ENCODE results near the gene CLEC4C. TPM values are rescaled to one million over a fixed set of nuclear protein-coding genes. Genes with fewer than 3 reads are reported as not detected.

The CLEC4C gene
- total RNA-seq, 2 donors from 2014 or later = not detected

GRCh38 chr12:7782055-7782454 lies 34.9 kb upstream of the CLEC4C start:
- no peaks in the 10 kb centered on the region for H3K4me1 ChIP-seq (ENCODE audit: control insufficient read depth, insufficient read depth, low read length)
- Mint-ChIP-seq H3K27ac (no peak overlapping the region), H3K36me3 (ENCODE audit: low read depth) (no peaks in the 10 kb centered on the region), H3K4me1 (peaks cover 19% of the 10 kb centered on the region), H3K9me3 (no peaks in the 10 kb centered on the region), H3K27me3 (ENCODE audit: insufficient read depth) (no peaks in the 10 kb centered on the region), H3K4me3 (no peak overlapping the region)
- H3K9me3 ChIP-seq (ENCODE audit: control insufficient read depth, low read length) = no peaks in the 10 kb centered on the region
- no peak overlapping the region for H3K4me3 ChIP-seq (ENCODE audit: low read length)
- H3K27ac ChIP-seq (ENCODE audit: low read depth, low read length) = no peak overlapping the region
- no peak for DNase-seq
- no peaks in the 10 kb centered on the region for H3K36me3 ChIP-seq (ENCODE audit: control insufficient read depth, insufficient read depth, low read length)
- H3K9ac ChIP-seq (ENCODE audit: extremely low read depth, low read length, poor library complexity, severe bottlenecking) = no peak overlapping the region
- TF ChIP-seq CTCF (conservative IDR thresholded peaks at IDR 0.05) = no peak
- 93 to 96% methylated on average over 3 to 6 of the region's 6 CpGs for WGBS, 2 experiments (ENCODE audit: insufficient coverage in 1 of 2, insufficient read length in 1 of 2)
- no peaks in the 10 kb centered on the region for H3K27me3 ChIP-seq (ENCODE audit: control insufficient read depth, insufficient read depth, low read length, poor library complexity, severe bottlenecking)

GRCh38 chr12:7781274-7781673 lies 34.1 kb upstream of the CLEC4C start:
- H3K9me3 ChIP-seq (ENCODE audit: control insufficient read depth, low read length) = no peaks in the 10 kb centered on the region
- WGBS, 2 experiments (ENCODE audit: insufficient coverage in 1 of 2, insufficient read length in 1 of 2) = 55 to 78% methylated on average over 1 to 3 of the region's 3 CpGs
- H3K4me3 ChIP-seq (ENCODE audit: low read length) = no peak overlapping the region
- Mint-ChIP-seq H3K36me3 (ENCODE audit: low read depth) (no peaks in the 10 kb centered on the region), H3K27ac (no peak overlapping the region), H3K4me3 (no peak overlapping the region), H3K9me3 (no peaks in the 10 kb centered on the region), H3K27me3 (ENCODE audit: insufficient read depth) (no peaks in the 10 kb centered on the region), H3K4me1 (peaks cover 12% of the 10 kb centered on the region)
- DNase-seq = no peak
- no peaks in the 10 kb centered on the region for H3K36me3 ChIP-seq (ENCODE audit: control insufficient read depth, insufficient read depth, low read length)
- TF ChIP-seq CTCF (conservative IDR thresholded peaks at IDR 0.05) = no peak
- H3K27ac ChIP-seq (ENCODE audit: low read depth, low read length) = no peak overlapping the region
- H3K27me3 ChIP-seq (ENCODE audit: control insufficient read depth, insufficient read depth, low read length, poor library complexity, severe bottlenecking) = no peaks in the 10 kb centered on the region
- no peak overlapping the region for H3K9ac ChIP-seq (ENCODE audit: extremely low read depth, low read length, poor library complexity, severe bottlenecking)
- no peaks in the 10 kb centered on the region for H3K4me1 ChIP-seq (ENCODE audit: control insufficient read depth, insufficient read depth, low read length)

- Mint-ChIP-seq H3K36me3 (ENCODE audit: low read depth) (no peaks in the 10 kb centered on the region), H3K4me1 (peaks cover 4% of the 10 kb centered on the region), H3K4me3 (no peak overlapping the region), H3K27me3 (ENCODE audit: insufficient read depth) (no peaks in the 10 kb centered on the region), H3K27ac (no peak overlapping the region), H3K9me3 (no peaks in the 10 kb centered on the region)
- TF ChIP-seq CTCF (conservative IDR thresholded peaks at IDR 0.05) = no peak
- H3K4me1 ChIP-seq (ENCODE audit: control insufficient read depth, insufficient read depth, low read length) = no peaks in the 10 kb centered on the region
- no peak for DNase-seq
- H3K9ac ChIP-seq (ENCODE audit: extremely low read depth, low read length, poor library complexity, severe bottlenecking) = no peak overlapping the region
- H3K27ac ChIP-seq (ENCODE audit: low read depth, low read length) = no peak overlapping the region
- H3K27me3 ChIP-seq (ENCODE audit: control insufficient read depth, insufficient read depth, low read length, poor library complexity, severe bottlenecking) = no peaks in the 10 kb centered on the region
- no peaks in the 10 kb centered on the region for H3K9me3 ChIP-seq (ENCODE audit: control insufficient read depth, low read length)
- H3K4me3 ChIP-seq (ENCODE audit: low read length) = no peak overlapping the region
- WGBS, 2 experiments (ENCODE audit: insufficient coverage in 1 of 2, insufficient read length in 1 of 2) = 87% methylated on average over 3 of the region's 3 CpGs
- no peaks in the 10 kb centered on the region for H3K36me3 ChIP-seq (ENCODE audit: control insufficient read depth, insufficient read depth, low read length)
Measured at GRCh38 chr12:7769999-7770398, 22.8 kb upstream of the CLEC4C start.

Data from endodermal cell (in vitro differentiated cells).